Endodermal cell (in vitro differentiated cells): ENCODE measurements around the gene MPI. TPM values are rescaled to one million over a fixed set of nuclear protein-coding genes. Genes with fewer than 3 reads are reported as not detected.
A peak's percentile ranks its signal among the peaks of the same experiment; 100 is the strongest.

Experiments
- DNase-seq: peaks from one replicate; pipeline ENCODE4 v3.0.0-alpha.2; 2017
- H3K27ac ChIP-seq: 2 replicates; pipeline ENCODE4 v1.5.1; 2013; ENCODE audit warnings: mild to moderate bottlenecking, low read depth, low read length, moderate library complexity
- H3K27me3 ChIP-seq: 2 replicates; pipeline ENCODE4 v1.6.1; 2013; ENCODE audit warnings: mild to moderate bottlenecking, low read length, moderate library complexity; ENCODE audit not compliant: insufficient read depth, control insufficient read depth, poor library complexity, severe bottlenecking
- H3K36me3 ChIP-seq: 2 replicates; pipeline ENCODE4 v1.7.0; 2013; ENCODE audit warnings: mild to moderate bottlenecking, low read length, moderate library complexity; ENCODE audit not compliant: control insufficient read depth, insufficient read depth
- H3K4me1 ChIP-seq: one replicate; pipeline ENCODE4 v1.7.0; 2013; ENCODE audit warnings: low read length; ENCODE audit not compliant: control insufficient read depth, insufficient read depth
- H3K4me3 ChIP-seq: 2 replicates; pipeline ENCODE4 v1.5.1; 2013; ENCODE audit warnings: mild to moderate bottlenecking, low read length, moderate library complexity
- H3K9ac ChIP-seq: 2 replicates; pipeline ENCODE4 v1.6.1; 2013; ENCODE audit warnings: mild to moderate bottlenecking, low read length, moderate library complexity; ENCODE audit not compliant: poor library complexity, severe bottlenecking; ENCODE audit errors: extremely low read depth
- H3K9me3 ChIP-seq: 2 replicates; pipeline ENCODE4 v1.6.1; 2013; ENCODE audit warnings: mild to moderate bottlenecking, low read length, moderate library complexity; ENCODE audit not compliant: control insufficient read depth
- H3K27ac Mint-ChIP-seq: 2 replicates; pipeline ENCODE4 v1.8.0; 2020; ENCODE audit warnings: mixed read lengths
- H3K27me3 Mint-ChIP-seq: 2 replicates; pipeline ENCODE4 v1.8.0; 2021; ENCODE audit warnings: mild to moderate bottlenecking, mixed read lengths; ENCODE audit not compliant: insufficient read depth
- H3K36me3 Mint-ChIP-seq: 2 replicates; pipeline ENCODE4 v1.8.0; 2020; ENCODE audit warnings: low read depth, mixed read lengths
- H3K4me1 Mint-ChIP-seq: 2 replicates; pipeline ENCODE4 v1.8.0; 2020; ENCODE audit warnings: mixed read lengths
- H3K4me3 Mint-ChIP-seq: 2 replicates; pipeline ENCODE4 v1.8.0; 2020; ENCODE audit warnings: mild to moderate bottlenecking, moderate library complexity, mixed read lengths
- H3K9me3 Mint-ChIP-seq: 2 replicates; pipeline ENCODE4 v1.8.0; 2020; ENCODE audit warnings: mild to moderate bottlenecking, mixed read lengths
- CTCF ChIP-seq: fragments of 200-600 bp; sonication (generic); conservative IDR thresholded peaks from 2 replicates; pipeline ENCODE4 v1.5.0; 2021; ENCODE audit warnings: antibody characterized with exemption, mild to moderate bottlenecking
- WGBS, 2 experiments: methylation state at CpG; one replicate each; pipeline versions ENCODE4 v1.1.5 to v1.1.7; 2013; ENCODE audit warnings: missing lambda C conversion rate in 2 of 2, mixed read lengths in 1 of 2; ENCODE audit not compliant: insufficient coverage in 1 of 2, insufficient read length in 1 of 2; 5-methylcytosine and 5-hydroxymethylcytosine counted together
- total RNA-seq, 2 donors: library from RNA; stranded (reverse); fragmentation: NEBNext Ultra II Directional in 1 of 2; extraction: Animal tissue kit (Norgen Biotek cat#: 25700) in 1 of 2; gene quantifications; 2 replicates in 1 of 2; 3 replicates in 1 of 2; pipeline ENCODE4 v1.2.1, GENCODE V29; 2021

Gene MPI
- total RNA-seq, 2 donors from 2014 or later = 50.3 to 59.2 TPM

GRCh38 chr15:74841891-74842373, 47.9 kb upstream of the MPI start:
- Histone ChIP-seq H3K4me1 (no peaks in the 10 kb centered on the region), H3K27me3 (no peaks in the 10 kb centered on the region), H3K9ac (peak overlapping the region; percentile 68), H3K4me3 (peak overlapping the region; percentile 91), H3K27ac (no peak overlapping the region), H3K36me3 (peaks cover 9% of the 10 kb centered on the region), H3K9me3 (no peaks in the 10 kb centered on the region)
- peaks cover 23% of the 10 kb centered on the region for H3K4me1 Mint-ChIP-seq
- H3K4me3 Mint-ChIP-seq = peak overlapping the region; percentile 85
- no peak for TF ChIP-seq CTCF
- WGBS, 2 experiments = 86 to 91% methylated on average over 13 to 14 of the region's 14 CpGs
- H3K36me3 Mint-ChIP-seq = peaks cover 31% of the 10 kb centered on the region
- no peak for DNase-seq
- no peaks in the 10 kb centered on the region for H3K9me3 Mint-ChIP-seq
- no peaks in the 10 kb centered on the region for H3K27me3 Mint-ChIP-seq
- H3K27ac Mint-ChIP-seq = peak overlapping the region; percentile 96

GRCh38 chr15:74842581-74843444, 47.0 kb upstream of the MPI start, which contains the start of gene ULK3:
Gene ULK3 (minus strand): TSS chr15:74843156. CDS start chr15:74843105, 51 bp downstream.
- H3K9me3 Mint-ChIP-seq = no peaks in the 10 kb centered on the region
- Histone ChIP-seq H3K9me3 (no peaks in the 10 kb centered on the region), H3K4me3 (peak within 1 kb of the TSS; percentile 91), H3K4me1 (no peaks in the 10 kb centered on the region), H3K27me3 (no peaks in the 10 kb centered on the region), H3K27ac (peak within 1 kb of the TSS; percentile 88), H3K9ac (peak within 1 kb of the TSS; percentile 68), H3K36me3 (peaks cover 9% of the 10 kb centered on the region)
- peaks cover 34% of the 10 kb centered on the region for H3K36me3 Mint-ChIP-seq
- peak within 1 kb of the TSS; percentile 96 for H3K27ac Mint-ChIP-seq
- H3K27me3 Mint-ChIP-seq = no peaks in the 10 kb centered on the region
- DNase-seq = peak; percentile 96
- H3K4me3 Mint-ChIP-seq = peak within 1 kb of the TSS; percentile 85
- peaks cover 23% of the 10 kb centered on the region for H3K4me1 Mint-ChIP-seq
- WGBS, 2 experiments = 0 to 1% methylated on average over 34 to 84 of the region's 84 CpGs
- TF ChIP-seq CTCF = peak; percentile 82

GRCh38 chr15:74843445-74843828, 46.4 kb upstream of the MPI start:
- peak overlapping the region; percentile 88 for H3K27ac ChIP-seq
- Mint-ChIP-seq H3K4me3 (peak overlapping the region; percentile 85), H3K4me1 (peaks cover 23% of the 10 kb centered on the region), H3K27ac (peak overlapping the region; percentile 92), H3K9me3 (no peaks in the 10 kb centered on the region), H3K27me3 (no peaks in the 10 kb centered on the region), H3K36me3 (peaks cover 40% of the 10 kb centered on the region)
- DNase-seq = no peak
- H3K9me3 ChIP-seq = no peaks in the 10 kb centered on the region
- H3K4me1 ChIP-seq = no peaks in the 10 kb centered on the region
- no peak for TF ChIP-seq CTCF
- peaks cover 11% of the 10 kb centered on the region for H3K36me3 ChIP-seq
- no peaks in the 10 kb centered on the region for H3K27me3 ChIP-seq
- peak overlapping the region; percentile 91 for H3K4me3 ChIP-seq
- 20 to 30% methylated on average over 5 to 17 of the region's 18 CpGs for WGBS, 2 experiments
- peak overlapping the region; percentile 67 for H3K9ac ChIP-seq
